Testis (tissue), 3 donors: Measurements from ENCODE around the gene EVC2. TPM values are rescaled to one million over a fixed set of nuclear protein-coding genes. Genes with fewer than 3 reads are reported as not detected.

Experiments
- DNase-seq: peaks from one replicate; pipeline ENCODE4 v3.0.0-alpha.2; 2019
- H3K27ac ChIP-seq, 2 donors: fragments of 200-600 bp; sonication (generic); one replicate each; pipeline ENCODE4 v1.5.1; 2019
- H3K27me3 ChIP-seq: fragments of 200-600 bp; sonication (generic); one replicate; pipeline ENCODE4 v1.5.1; 2019
- H3K36me3 ChIP-seq: fragments of 200-600 bp; sonication (generic); one replicate; pipeline ENCODE4 v1.5.1; 2017; ENCODE audit warnings: low read depth; ENCODE audit errors: missing control alignments
- H3K4me1 ChIP-seq: fragments of 200-600 bp; sonication (generic); one replicate; pipeline ENCODE4 v1.5.1; 2019
- H3K4me3 ChIP-seq, 2 donors: fragments of 200-600 bp; sonication (generic); one replicate each; pipeline ENCODE4 v1.5.1; 2017 to 2019
- H3K9me3 ChIP-seq: fragments of 200-600 bp; sonication (generic); one replicate; pipeline ENCODE4 v1.5.1; 2017
- POLR2A ChIP-seq: fragments of 450-650 bp; IDR thresholded peaks from one replicate; pipeline ENCODE4 v1.6.1; 2017; ENCODE audit warnings: antibody characterized with exemption, mild to moderate bottlenecking, moderate library complexity
- WGBS, 2 donors: methylation state at CpG; one replicate each; pipeline ENCODE4 v1.1.5; 2018; 5-methylcytosine and 5-hydroxymethylcytosine counted together
- intact Hi-C: fragments of 100-400 bp; cut with DNase I; formaldehyde crosslinking; loops from one replicate; pipeline ENCODE4 v1.15.1; 2023; ENCODE audit warnings: low total_unique reads
- polyA plus RNA-seq: library from polyadenylated mRNA; stranded (reverse); fragments of 350-450 nt; fragmentation: Illumina TruSeq; extraction: RNeasy Lipid Tissue Mini Kit (QIAGEN cat#74804); gene quantifications from one replicate; pipeline ENCODE4 v1.2.3, GENCODE V29; 2014; ENCODE audit warnings: low read depth, low replicate concordance; ENCODE audit not compliant: insufficient read depth
- total RNA-seq, 2 donors: library from RNA; depleted of rRNA; stranded (reverse); fragments of >200 nt; gene quantifications; one replicate each; pipeline ENCODE4 v1.2.3, GENCODE V29; 2016
- TF ChIP-seq, protein P1 (sequence below), 3 experiments: fragments of 450-650 bp in 2 of 3; fragments of 200-600 bp in 1 of 3; sonication (generic) in 1 of 3; IDR thresholded peaks; one replicate each; pipeline ENCODE4 v1.5.1; 2016 to 2019; ENCODE audit warnings: antibody characterized with exemption in 3 of 3, mild to moderate bottlenecking in 2 of 3, moderate library complexity in 1 of 3

The EVC2 gene
- total and polyA plus RNA-seq, 3 donors from 2014 or later: 2.9 to 10.2 (median 10.0) TPM

DNA sequence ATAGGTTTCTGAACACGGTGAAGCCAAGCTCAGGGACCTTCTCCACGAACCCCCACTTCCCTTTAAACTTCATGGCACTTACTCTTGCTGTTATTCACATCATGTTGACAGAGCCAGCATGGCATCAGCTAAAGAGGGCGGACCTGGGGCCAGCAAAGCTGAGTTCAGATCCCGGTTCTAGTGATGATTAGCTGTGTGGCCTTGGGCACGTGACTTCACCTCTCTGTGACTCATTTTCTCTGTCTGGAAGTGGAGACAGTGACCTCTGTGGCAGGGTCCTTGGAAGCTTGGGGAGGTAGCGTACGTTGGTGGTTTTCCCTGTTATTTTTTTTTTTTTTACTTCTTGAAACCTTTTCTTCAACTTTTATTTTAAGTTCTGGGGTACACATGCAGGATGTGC lies 16.0 kb upstream of the EVC2 start:
- Histone ChIP-seq H3K27ac (no peak overlapping the region), H3K9me3 (no peaks in the 10 kb centered on the region), H3K4me1 (no peaks in the 10 kb centered on the region), H3K36me3 (no peaks in the 10 kb centered on the region), H3K4me3 (no peak overlapping the region), H3K27me3 (no peaks in the 10 kb centered on the region)
- TF ChIP-seq, protein P1, sequence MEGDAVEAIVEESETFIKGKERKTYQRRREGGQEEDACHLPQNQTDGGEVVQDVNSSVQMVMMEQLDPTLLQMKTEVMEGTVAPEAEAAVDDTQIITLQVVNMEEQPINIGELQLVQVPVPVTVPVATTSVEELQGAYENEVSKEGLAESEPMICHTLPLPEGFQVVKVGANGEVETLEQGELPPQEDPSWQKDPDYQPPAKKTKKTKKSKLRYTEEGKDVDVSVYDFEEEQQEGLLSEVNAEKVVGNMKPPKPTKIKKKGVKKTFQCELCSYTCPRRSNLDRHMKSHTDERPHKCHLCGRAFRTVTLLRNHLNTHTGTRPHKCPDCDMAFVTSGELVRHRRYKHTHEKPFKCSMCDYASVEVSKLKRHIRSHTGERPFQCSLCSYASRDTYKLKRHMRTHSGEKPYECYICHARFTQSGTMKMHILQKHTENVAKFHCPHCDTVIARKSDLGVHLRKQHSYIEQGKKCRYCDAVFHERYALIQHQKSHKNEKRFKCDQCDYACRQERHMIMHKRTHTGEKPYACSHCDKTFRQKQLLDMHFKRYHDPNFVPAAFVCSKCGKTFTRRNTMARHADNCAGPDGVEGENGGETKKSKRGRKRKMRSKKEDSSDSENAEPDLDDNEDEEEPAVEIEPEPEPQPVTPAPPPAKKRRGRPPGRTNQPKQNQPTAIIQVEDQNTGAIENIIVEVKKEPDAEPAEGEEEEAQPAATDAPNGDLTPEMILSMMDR (IDR thresholded peaks at IDR 0.05): no peak
- no peak for TF ChIP-seq POLR2A
- no peak for DNase-seq
- 86 to 88% methylated on average over 7 of the region's 7 CpGs for WGBS, 2 donors
- intact Hi-C loops: no loop called here

DNA sequence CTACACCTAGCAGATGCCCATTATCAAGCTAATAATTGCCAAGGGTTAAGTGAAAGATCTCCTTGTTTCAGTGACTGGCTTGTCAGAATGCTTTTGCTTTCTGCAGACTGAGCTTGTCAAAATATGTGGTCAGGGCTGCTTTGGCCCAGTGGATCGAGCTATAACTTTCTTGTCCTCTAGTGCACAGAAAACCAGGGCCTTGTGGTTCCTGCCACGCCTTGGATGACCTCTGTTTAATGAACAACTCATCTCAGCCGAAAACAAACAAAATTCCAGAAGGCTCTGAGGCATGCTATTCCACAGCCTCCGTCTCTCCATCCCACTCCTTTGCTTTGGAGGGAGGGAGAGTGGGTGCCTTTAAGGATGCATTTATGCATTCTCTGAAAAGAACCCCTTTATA lies 14.0 kb upstream of the EVC2 start:
- H3K9me3 ChIP-seq: no peaks in the 10 kb centered on the region
- no peaks in the 10 kb centered on the region for H3K27me3 ChIP-seq
- TF ChIP-seq, protein P1 (IDR thresholded peaks at IDR 0.05): no peak
- TF ChIP-seq POLR2A: no peak
- peaks cover 3% of the 10 kb centered on the region for H3K4me1 ChIP-seq
- H3K27ac ChIP-seq: no peak overlapping the region
- intact Hi-C loops: no loop called here
- WGBS, 2 donors: 46 to 59% methylated on average over 4 of the region's 4 CpGs
- no peak overlapping the region for H3K4me3 ChIP-seq
- DNase-seq: no peak
- no peaks in the 10 kb centered on the region for H3K36me3 ChIP-seq

DNA sequence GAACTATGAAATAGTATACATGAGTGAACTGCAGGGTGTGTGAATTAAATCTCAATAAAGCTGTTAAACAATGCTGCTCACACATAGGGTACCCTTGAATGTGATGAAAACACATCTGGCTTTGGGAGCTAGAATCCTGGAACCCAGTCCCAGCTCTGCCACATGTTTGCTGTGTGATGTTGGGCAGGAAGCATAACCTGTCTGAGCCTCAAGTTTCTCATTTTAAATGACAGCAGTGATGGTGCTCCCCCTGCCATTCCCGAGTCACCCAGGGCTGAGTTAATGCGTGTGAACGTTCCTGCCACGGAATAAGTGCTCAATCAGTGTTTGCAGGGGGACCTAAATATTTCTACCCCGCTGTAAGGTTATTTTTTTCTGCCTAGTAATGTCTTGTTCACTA lies 13.6 kb upstream of the EVC2 start:
- Histone ChIP-seq H3K27ac (no peak overlapping the region), H3K9me3 (no peaks in the 10 kb centered on the region), H3K27me3 (no peaks in the 10 kb centered on the region)

DNA sequence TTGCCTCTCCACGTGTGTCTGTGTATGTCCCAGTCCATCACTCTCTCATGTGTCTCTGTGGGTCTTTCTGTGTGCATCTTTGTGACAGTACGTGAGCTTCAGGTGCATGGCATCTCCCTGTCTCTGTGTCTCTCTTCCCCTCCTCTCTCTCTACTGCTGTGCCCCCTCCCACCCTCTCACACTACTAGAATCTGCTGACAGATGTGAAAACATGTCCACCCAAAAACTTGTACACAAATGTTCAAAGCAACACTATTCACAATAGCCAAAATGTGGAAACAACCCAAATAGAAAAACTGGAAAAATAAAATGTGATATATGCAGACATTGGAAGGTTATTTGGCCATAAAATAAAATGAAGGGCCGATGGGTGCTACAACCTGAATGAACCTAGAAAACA lies 12.6 kb upstream of the EVC2 start:
- Histone ChIP-seq H3K9me3 (no peaks in the 10 kb centered on the region), H3K27ac (no peak overlapping the region), H3K36me3 (no peaks in the 10 kb centered on the region), H3K27me3 (no peaks in the 10 kb centered on the region), H3K4me1 (peaks cover 3% of the 10 kb centered on the region), H3K4me3 (no peak overlapping the region)
- intact Hi-C loops: no loop called here
- DNase-seq: no peak
- 88 to 95% methylated on average over 3 of the region's 3 CpGs for WGBS, 2 donors
- TF ChIP-seq, protein P1 (IDR thresholded peaks at IDR 0.05): no peak
- no peak for TF ChIP-seq POLR2A

More for the DNA sequence above, 13.6 kb upstream of the EVC2 start:
- intact Hi-C loops: no loop called here
- H3K36me3 ChIP-seq: no peaks in the 10 kb centered on the region
- 90 to 95% methylated on average over 5 of the region's 5 CpGs for WGBS, 2 donors
- DNase-seq: no peak
- H3K4me3 ChIP-seq: no peak overlapping the region
- H3K4me1 ChIP-seq: peaks cover 3% of the 10 kb centered on the region
- TF ChIP-seq, protein P1 (IDR thresholded peaks at IDR 0.05): no peak
- TF ChIP-seq POLR2A: no peak

DNA sequence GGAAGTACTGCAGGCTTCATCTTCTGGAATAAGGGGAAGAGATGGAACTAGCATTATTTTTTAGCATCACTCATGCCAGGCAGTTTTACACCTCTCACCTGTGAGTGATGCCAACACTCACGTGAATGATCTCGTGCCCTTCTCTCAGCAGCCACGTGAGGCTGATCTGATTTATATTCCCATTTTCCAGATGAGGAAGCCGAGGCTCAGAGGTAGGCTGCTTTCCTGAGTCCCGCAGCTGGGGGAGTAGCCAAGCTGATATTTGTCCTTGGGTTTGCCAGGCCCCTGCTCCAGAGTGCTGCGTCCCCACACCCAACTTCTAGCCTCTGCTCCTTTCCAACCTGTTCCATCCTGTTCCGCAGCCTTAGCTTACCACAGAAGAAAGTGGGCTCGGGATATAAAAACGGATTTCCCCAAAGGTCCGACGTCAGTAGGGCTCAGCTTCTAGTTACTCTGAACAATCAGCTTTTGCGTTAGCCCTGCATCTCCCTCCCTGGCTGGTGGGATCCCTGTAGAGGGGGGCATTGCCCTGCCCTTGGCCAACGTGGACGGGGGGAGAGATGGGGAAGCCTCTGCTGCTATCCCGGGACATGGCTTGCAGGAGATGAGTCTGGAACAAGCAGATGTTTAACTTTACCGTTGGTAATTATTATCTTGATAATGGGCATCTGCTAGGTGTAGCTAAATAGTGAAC lies 11.9 kb upstream of the EVC2 start:
- H3K4me1 ChIP-seq: peaks cover 3% of the 10 kb centered on the region
- no peak for DNase-seq

More for the DNA sequence above, 11.9 kb upstream of the EVC2 start:
- Histone ChIP-seq H3K4me3 (no peak overlapping the region), H3K9me3 (no peaks in the 10 kb centered on the region), H3K36me3 (no peaks in the 10 kb centered on the region), H3K27ac (no peak overlapping the region), H3K27me3 (no peaks in the 10 kb centered on the region)
- intact Hi-C loops: no loop called here
- TF ChIP-seq, protein P1 (IDR thresholded peaks at IDR 0.05): no peak
- TF ChIP-seq POLR2A: no peak
- WGBS, 2 donors: 86 to 88% methylated on average over 16 of the region's 16 CpGs
